CD14-positive monocyte (primary cell): Measurements from ENCODE around the gene DISP1. TPM values are rescaled to one million over a fixed set of nuclear protein-coding genes. Genes with fewer than 3 reads are reported as not detected.

ENCODE experiments used
- DNase-seq, 3 donors: peaks; one replicate each; pipeline ENCODE4 v3.0.0-alpha.2; 2011 to 2022
- H2AFZ ChIP-seq: 2 replicates; pipeline ENCODE4 v1.6.0; 2012; ENCODE audit warnings: mild to moderate bottlenecking, low read depth, low read length, inconsistent platforms; ENCODE audit not compliant: insufficient read depth, poor library complexity, severe bottlenecking
- H3K27ac ChIP-seq, 2 donors: 1 replicate in 1 of 2; 2 replicates in 1 of 2; pipeline ENCODE4 v1.5.1; 2012 to 2013; ENCODE audit warnings: low read length in 2 of 2, control low read depth in 1 of 2, inconsistent platforms in 1 of 2, low read depth in 1 of 2, mild to moderate bottlenecking in 1 of 2
- H3K27me3 ChIP-seq, 2 donors: one replicate each; pipeline versions ENCODE4 v1.6.0 to v1.6.1; 2011 to 2013; ENCODE audit warnings: low read length in 2 of 2; ENCODE audit not compliant: control insufficient read depth in 2 of 2, insufficient read depth in 2 of 2
- H3K36me3 ChIP-seq, 2 donors: replicated peaks in 1 of 2; 1 replicate in 1 of 2; 2 replicates in 1 of 2; pipeline versions ENCODE4 v1.5.1 to v1.6.1; 2012 to 2013; ENCODE audit warnings: low read length in 2 of 2, control low read depth in 1 of 2, inconsistent platforms in 1 of 2, mild to moderate bottlenecking in 1 of 2; ENCODE audit not compliant: insufficient read depth in 2 of 2, control insufficient read depth in 1 of 2
- H3K4me1 ChIP-seq, 2 donors: 1 replicate in 1 of 2; 2 replicates in 1 of 2; pipeline versions ENCODE4 v1.5.1 to v1.6.1; 2012 to 2013; ENCODE audit warnings: low read length in 2 of 2, control low read depth in 1 of 2, inconsistent platforms in 1 of 2, mild to moderate bottlenecking in 1 of 2, moderate library complexity in 1 of 2; ENCODE audit not compliant: insufficient read depth in 2 of 2, control insufficient read depth in 1 of 2
- H3K4me2 ChIP-seq: replicated peaks from 2 replicates; pipeline ENCODE3; 2012; ENCODE audit warnings: low read length, moderate library complexity, mild to moderate bottlenecking; ENCODE audit not compliant: poor library complexity, severe bottlenecking; ENCODE audit errors: extremely low read depth
- H3K4me3 ChIP-seq, 3 experiments: fragments of 200-600 bp in 1 of 3; sonication (generic) in 1 of 3; replicated peaks in 1 of 3; 1 replicate in 2 of 3; 2 replicates in 1 of 3; pipeline ENCODE4 v1.5.1; 2011 to 2013; ENCODE audit warnings: low read length in 3 of 3, mild to moderate bottlenecking in 3 of 3, control low read depth in 2 of 3, low read depth in 2 of 3, inconsistent platforms in 1 of 3, moderate library complexity in 1 of 3
- H3K79me2 ChIP-seq: 2 replicates; pipeline ENCODE4 v1.6.0; 2012; ENCODE audit warnings: mild to moderate bottlenecking, control low read depth, inconsistent platforms, low read length, moderate library complexity; ENCODE audit not compliant: insufficient read depth
- H3K9ac ChIP-seq: 2 replicates; pipeline ENCODE4 v1.6.0; 2017; ENCODE audit warnings: low read length, mild to moderate bottlenecking; ENCODE audit not compliant: insufficient read depth, poor library complexity, severe bottlenecking
- H3K9me3 ChIP-seq, 2 donors: replicated peaks in 1 of 2; 1 replicate in 1 of 2; 2 replicates in 1 of 2; pipeline versions ENCODE4 v1.5.1 to v1.6.1; 2012 to 2013; ENCODE audit warnings: low read length in 2 of 2, control low read depth in 1 of 2; ENCODE audit not compliant: control insufficient read depth in 1 of 2, insufficient read depth in 1 of 2
- H4K20me1 ChIP-seq: 2 replicates; pipeline ENCODE4 v1.6.0; 2012; ENCODE audit warnings: mild to moderate bottlenecking, low read length, control low read depth, moderate library complexity; ENCODE audit not compliant: insufficient read depth
- H3K27ac Mint-ChIP-seq, 7 donors: one replicate each; pipeline ENCODE4 v1.8.0; 2020; ENCODE audit warnings: mild to moderate bottlenecking in 7 of 7, mixed read lengths in 7 of 7, moderate library complexity in 6 of 7, inconsistent platforms in 2 of 7
- H3K27me3 Mint-ChIP-seq, 3 donors: one replicate each; pipeline ENCODE4 v1.8.0; 2021 to 2022; ENCODE audit warnings: low read depth in 3 of 3, mild to moderate bottlenecking in 3 of 3, mixed read lengths in 3 of 3, moderate library complexity in 3 of 3, inconsistent platforms in 1 of 3
- H3K36me3 Mint-ChIP-seq, 2 donors: one replicate each; pipeline ENCODE4 v1.8.0; 2020; ENCODE audit warnings: mixed read lengths in 2 of 2, inconsistent platforms in 1 of 2, mild to moderate bottlenecking in 1 of 2
- H3K4me1 Mint-ChIP-seq: one replicate; pipeline ENCODE4 v1.8.0; 2020; ENCODE audit warnings: mild to moderate bottlenecking, mixed read lengths
- H3K4me3 Mint-ChIP-seq, 2 donors: one replicate each; pipeline ENCODE4 v1.8.0; 2020; ENCODE audit warnings: mild to moderate bottlenecking in 2 of 2, mixed read lengths in 2 of 2, moderate library complexity in 1 of 2
- H3K9me3 Mint-ChIP-seq, 7 donors: one replicate each; pipeline ENCODE4 v1.8.0; 2020 to 2022; ENCODE audit warnings: mixed read lengths in 7 of 7, mild to moderate bottlenecking in 6 of 7, moderate library complexity in 6 of 7, inconsistent platforms in 2 of 7
- WGBS: methylation state at CpG from one replicate; pipeline ENCODE4 v1.1.5; 2013; ENCODE audit warnings: missing lambda C conversion rate; ENCODE audit not compliant: insufficient coverage; 5-methylcytosine and 5-hydroxymethylcytosine counted together
- intact Hi-C, 2 donors: fragments of 100-400 bp; cut with micrococcal nuclease; formaldehyde crosslinking; loops; one replicate each; pipeline versions ENCODE4 v1.15.0 to v1.15.1; 2023
- polyA plus RNA-seq, 3 donors: library from polyadenylated mRNA; depleted of rRNA in 1 of 3; unstranded in 2 of 3; stranded (reverse) in 1 of 3; fragments of 300-500 nt in 2 of 3; fragments of >200 nt in 1 of 3; fragmentation: Illumina TruSeq in 2 of 3; gene quantifications; 1 replicate in 2 of 3; 2 replicates in 1 of 3; pipeline ENCODE4 v1.2.3, GENCODE V29; 2012 to 2021
- TF ChIP-seq, protein P1 (sequence below): fragments of 200-600 bp; IDR thresholded peaks from one replicate; pipeline ENCODE4 v1.8.0; 2022; ENCODE audit warnings: antibody characterized with exemption, mild to moderate bottlenecking

The DISP1 gene
- polyA plus RNA-seq, 3 donors, result 0.34 to 2.1 (median 0.61) TPM

DNA sequence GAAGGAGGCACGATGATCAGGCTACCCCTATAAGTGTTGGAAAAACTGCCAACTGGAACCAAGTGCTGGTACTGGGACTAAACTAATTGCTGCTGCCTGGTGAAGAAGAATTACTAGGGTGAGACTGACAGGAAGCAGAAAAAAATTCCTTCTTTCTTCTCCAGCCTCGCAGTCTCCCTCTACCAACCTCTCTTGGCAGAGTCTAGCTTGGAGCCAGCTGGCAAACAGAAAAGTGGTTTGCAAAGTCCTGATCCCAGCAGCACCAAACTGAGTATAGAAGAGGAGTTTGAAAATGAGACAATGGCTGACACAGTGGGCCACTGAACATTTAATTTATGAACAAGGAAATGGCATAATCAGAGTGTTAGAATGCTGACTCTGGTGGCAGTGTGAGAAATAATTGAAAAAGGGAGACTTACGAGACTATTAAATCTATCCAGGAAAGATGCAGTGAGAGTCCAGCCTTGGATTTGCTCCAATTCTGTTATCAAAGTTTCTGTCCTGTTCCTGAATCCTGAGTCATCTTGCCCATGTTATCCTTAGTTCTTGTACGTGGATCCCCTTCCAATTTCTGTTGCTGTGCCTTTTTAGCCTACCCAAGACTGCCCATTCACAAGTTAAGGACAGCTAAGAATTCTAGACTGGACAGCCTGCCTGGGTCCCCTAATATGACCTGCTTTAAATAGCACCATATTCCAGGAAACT, 23.7 kb upstream of the DISP1 start:
- no peak overlapping the region for H3K27ac Mint-ChIP-seq
- TF ChIP-seq, protein P1, sequence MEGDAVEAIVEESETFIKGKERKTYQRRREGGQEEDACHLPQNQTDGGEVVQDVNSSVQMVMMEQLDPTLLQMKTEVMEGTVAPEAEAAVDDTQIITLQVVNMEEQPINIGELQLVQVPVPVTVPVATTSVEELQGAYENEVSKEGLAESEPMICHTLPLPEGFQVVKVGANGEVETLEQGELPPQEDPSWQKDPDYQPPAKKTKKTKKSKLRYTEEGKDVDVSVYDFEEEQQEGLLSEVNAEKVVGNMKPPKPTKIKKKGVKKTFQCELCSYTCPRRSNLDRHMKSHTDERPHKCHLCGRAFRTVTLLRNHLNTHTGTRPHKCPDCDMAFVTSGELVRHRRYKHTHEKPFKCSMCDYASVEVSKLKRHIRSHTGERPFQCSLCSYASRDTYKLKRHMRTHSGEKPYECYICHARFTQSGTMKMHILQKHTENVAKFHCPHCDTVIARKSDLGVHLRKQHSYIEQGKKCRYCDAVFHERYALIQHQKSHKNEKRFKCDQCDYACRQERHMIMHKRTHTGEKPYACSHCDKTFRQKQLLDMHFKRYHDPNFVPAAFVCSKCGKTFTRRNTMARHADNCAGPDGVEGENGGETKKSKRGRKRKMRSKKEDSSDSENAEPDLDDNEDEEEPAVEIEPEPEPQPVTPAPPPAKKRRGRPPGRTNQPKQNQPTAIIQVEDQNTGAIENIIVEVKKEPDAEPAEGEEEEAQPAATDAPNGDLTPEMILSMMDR, result no peak
- no peaks in the 10 kb centered on the region for H3K4me1 Mint-ChIP-seq
- Histone ChIP-seq H3K27ac (no peak overlapping the region), H2AFZ (no peak overlapping the region), H4K20me1 (no peaks in the 10 kb centered on the region), H3K4me3 (no peak overlapping the region), H3K4me1 (no peaks in the 10 kb centered on the region), H3K36me3 (no peaks in the 10 kb centered on the region), H3K79me2 (no peaks in the 10 kb centered on the region), H3K9me3 (peaks cover 0 to 4% of the 10 kb centered on the region in 2 donors), H3K27me3 (no peaks in the 10 kb centered on the region), H3K9ac (no peak overlapping the region), H3K4me2 (no peak overlapping the region)
- H3K9me3 Mint-ChIP-seq, result peaks cover 2 to 13% (median 7%) of the 10 kb centered on the region in 7 donors
- peaks cover under 1 to 1% (median under 1%) of the 10 kb centered on the region in 3 donors for H3K27me3 Mint-ChIP-seq
- no peak overlapping the region for H3K4me3 Mint-ChIP-seq
- no peak for DNase-seq
- 87% methylated on average over 3 of the region's 4 CpGs for WGBS
- intact Hi-C loops, result no loop called here
- no peaks in the 10 kb centered on the region for H3K36me3 Mint-ChIP-seq

- no peaks in the 10 kb centered on the region for H3K79me2 ChIP-seq
- no peak overlapping the region for H3K4me3 ChIP-seq
- no peak overlapping the region for H3K4me3 Mint-ChIP-seq
- intact Hi-C loops, result no loop called here
- H2AFZ ChIP-seq, result no peak overlapping the region
- no CpG with 5 or more reads among the region's 2 CpGs for WGBS
- peaks cover 2 to 13% (median 7%) of the 10 kb centered on the region in 7 donors for H3K9me3 Mint-ChIP-seq
- H3K9ac ChIP-seq, result no peak overlapping the region
- H3K27me3 Mint-ChIP-seq, result peaks cover 0 to 1% (median 0%) of the 10 kb centered on the region in 3 donors
- H3K36me3 ChIP-seq, result no peaks in the 10 kb centered on the region
- no peak overlapping the region for H3K4me2 ChIP-seq
- no peak for DNase-seq
- H3K27ac Mint-ChIP-seq, result no peak overlapping the region
- no peaks in the 10 kb centered on the region for H4K20me1 ChIP-seq
- no peaks in the 10 kb centered on the region for H3K27me3 ChIP-seq
- TF ChIP-seq, protein P1, result peak; percentile 48
- H3K4me1 Mint-ChIP-seq, result no peaks in the 10 kb centered on the region
- peaks cover 0 to 4% of the 10 kb centered on the region in 2 donors for H3K9me3 ChIP-seq
- H3K27ac ChIP-seq, result no peak overlapping the region
- H3K36me3 Mint-ChIP-seq, result no peaks in the 10 kb centered on the region
- no peaks in the 10 kb centered on the region for H3K4me1 ChIP-seq
Measured at GRCh38 chr1:222792744-222793143, 22.1 kb upstream of the DISP1 start.
